ENCODE results near the gene OR52N1.

OR52N1 gene

DNA sequence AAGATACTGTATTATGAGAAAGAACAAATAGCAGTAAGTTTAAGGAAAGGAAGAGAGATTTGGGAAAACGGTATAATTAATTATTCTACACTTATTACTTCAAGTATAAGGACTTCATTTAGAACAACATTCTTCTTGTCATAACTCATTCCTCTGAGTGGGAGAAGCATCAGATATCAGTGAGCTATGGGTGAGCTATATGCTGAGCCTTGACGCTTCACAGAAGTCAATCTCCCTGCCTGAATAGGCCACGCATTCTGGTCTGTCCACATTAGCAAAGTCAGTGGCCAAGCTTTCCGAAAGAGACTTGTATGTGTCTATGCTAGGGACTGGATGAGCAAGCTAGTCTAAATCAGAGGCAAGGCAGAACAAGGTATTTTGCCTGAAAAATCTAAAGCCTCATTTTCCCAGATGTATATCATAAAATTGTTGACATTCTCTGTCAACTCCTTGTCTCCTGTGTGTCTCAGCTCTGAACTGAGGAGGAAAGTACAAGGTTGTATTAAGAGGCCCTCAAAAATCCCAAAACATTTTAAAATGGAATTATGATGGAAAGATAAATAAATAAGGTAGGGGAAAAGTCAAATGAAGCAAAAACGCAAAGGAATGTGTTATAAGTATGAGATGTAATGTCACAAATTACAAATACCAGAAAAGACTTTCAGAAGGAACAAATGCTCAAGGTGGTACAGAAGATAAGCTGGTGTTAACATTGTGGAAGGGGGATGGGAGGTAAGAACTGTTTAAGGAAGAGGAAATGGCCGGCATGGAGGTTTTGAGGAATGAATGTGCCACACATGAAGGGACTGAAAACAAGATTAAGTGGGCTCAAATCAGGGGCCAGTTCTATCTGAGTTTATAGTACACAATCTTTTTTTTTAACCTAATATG, 19.1 kb upstream of the OR52N1 start:
- in situ Hi-C loops (cut with MboI; ENCODE audit: low pct_unique_long_range_greater_than_20kb, low sequenced_read_pairs, unreplicated experiment) = loop anchor here (25.0 kb wide), 1 partner anchor 323 kb away; the partner anchor contains the start of gene OR52D1
- DNase-seq (ENCODE audit: low spot score) = no peak
- TF ChIP-seq, protein P1, sequence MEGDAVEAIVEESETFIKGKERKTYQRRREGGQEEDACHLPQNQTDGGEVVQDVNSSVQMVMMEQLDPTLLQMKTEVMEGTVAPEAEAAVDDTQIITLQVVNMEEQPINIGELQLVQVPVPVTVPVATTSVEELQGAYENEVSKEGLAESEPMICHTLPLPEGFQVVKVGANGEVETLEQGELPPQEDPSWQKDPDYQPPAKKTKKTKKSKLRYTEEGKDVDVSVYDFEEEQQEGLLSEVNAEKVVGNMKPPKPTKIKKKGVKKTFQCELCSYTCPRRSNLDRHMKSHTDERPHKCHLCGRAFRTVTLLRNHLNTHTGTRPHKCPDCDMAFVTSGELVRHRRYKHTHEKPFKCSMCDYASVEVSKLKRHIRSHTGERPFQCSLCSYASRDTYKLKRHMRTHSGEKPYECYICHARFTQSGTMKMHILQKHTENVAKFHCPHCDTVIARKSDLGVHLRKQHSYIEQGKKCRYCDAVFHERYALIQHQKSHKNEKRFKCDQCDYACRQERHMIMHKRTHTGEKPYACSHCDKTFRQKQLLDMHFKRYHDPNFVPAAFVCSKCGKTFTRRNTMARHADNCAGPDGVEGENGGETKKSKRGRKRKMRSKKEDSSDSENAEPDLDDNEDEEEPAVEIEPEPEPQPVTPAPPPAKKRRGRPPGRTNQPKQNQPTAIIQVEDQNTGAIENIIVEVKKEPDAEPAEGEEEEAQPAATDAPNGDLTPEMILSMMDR (IDR thresholded peaks at IDR 0.05; ENCODE audit: extremely low read depth, insufficient read depth, missing control alignments) = no peak

- no peak for DNase-seq (ENCODE audit: low spot score)
- in situ Hi-C loops (cut with MboI; ENCODE audit: low pct_unique_long_range_greater_than_20kb, low sequenced_read_pairs, unreplicated experiment) = loop anchor here (25.0 kb wide), 1 partner anchor 322 kb away; the partner anchor contains the start of gene OR52D1
- TF ChIP-seq, protein P1 (IDR thresholded peaks at IDR 0.05; ENCODE audit: extremely low read depth, insufficient read depth, missing control alignments) = no peak
These were observed 18.1 kb upstream of the OR52N1 start for GRCh38 chr11:5809122-5809519.

DNA sequence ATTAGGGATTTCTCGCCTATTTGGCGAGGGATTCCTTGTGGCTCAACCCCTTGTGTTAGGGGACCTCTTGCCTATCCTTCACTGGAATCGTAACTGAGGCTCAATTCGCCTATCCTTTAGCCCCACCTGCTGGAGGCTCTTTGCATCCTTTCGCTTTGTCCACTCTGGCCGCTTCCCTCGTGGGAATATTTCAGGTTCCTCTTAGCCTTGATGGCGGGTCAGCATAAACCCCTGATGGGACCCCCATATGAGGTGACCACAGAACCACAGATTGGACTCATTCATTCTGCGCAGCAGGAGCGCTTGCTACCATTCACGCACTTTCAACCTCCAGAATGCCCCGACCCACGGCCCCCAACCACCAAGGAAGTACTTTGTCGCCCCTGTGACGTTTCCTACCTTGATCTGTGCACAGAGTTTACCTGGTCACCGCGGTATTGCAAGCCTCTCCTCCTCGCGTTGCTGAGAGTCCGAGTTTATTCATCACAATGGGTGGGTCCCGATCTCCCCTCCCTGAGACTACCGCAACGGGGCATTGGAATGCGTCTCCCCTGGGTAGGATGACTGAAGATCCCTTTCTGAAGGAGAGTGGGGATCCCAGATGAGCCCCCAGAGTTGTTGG, 17.5 kb upstream of the OR52N1 start, which contains the start of gene OR52N2:
TSS of gene OR52N2 (plus strand) at position 425 of the 622 bp plus-strand sequence. CDS start 11,412 bp downstream, outside the sequence.
- in situ Hi-C loops (cut with MboI; ENCODE audit: low pct_unique_long_range_greater_than_20kb, low sequenced_read_pairs, unreplicated experiment) = loop anchor here (25.0 kb wide), 1 partner anchor 321 kb away; the partner anchor contains the start of gene OR52D1
- DNase-seq (ENCODE audit: low spot score) = peak; percentile 19

DNA sequence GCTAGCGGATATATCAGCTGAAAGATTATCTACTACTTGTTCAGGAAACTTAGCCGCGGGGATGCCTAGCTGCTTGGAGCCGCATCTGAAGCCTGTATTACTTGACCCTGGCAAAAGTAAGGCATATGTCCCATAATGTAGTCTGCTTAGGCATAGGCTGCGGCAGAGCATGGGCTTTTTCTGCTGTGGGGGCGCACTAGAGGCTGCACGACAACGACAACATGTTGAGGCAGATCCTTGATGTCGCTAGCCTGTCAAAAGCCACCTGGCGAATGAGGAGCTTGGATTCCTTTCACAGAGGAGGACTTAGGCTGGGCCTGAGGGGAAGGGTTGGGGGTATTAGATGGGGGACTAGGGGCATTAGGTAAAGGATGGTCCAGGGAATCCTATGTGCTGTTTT, 16.5 kb upstream of the OR52N1 start:
- DNase-seq (ENCODE audit: low spot score) = no peak

More for the DNA sequence above, 17.5 kb upstream of the OR52N1 start, which contains the start of gene OR52N2:
- TF ChIP-seq, protein P1 (IDR thresholded peaks at IDR 0.05; ENCODE audit: extremely low read depth, insufficient read depth, missing control alignments) = peak; percentile 84

DNA sequence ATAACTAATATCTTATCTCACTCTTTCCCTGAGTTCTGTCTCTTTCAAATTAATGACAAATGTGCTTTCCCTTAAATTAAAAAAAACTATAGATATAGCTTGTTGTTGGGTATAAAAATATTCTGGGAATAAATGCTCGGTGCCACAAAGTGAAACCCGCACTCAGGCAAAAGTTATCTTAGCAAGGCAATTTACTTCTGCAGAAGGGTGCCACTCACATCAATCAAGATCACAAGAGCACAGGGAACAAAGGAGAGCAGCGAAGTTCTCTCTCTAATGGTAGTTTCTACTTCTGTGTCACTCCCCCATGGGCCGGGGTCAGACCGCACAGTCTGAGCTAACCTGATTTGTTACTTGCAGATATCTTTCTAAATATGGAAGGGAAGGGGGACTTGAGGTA, 12.9 kb upstream of the OR52N1 start:
- TF ChIP-seq, protein P1 (IDR thresholded peaks at IDR 0.05; ENCODE audit: extremely low read depth, insufficient read depth, missing control alignments) = no peak
- in situ Hi-C loops (cut with MboI; ENCODE audit: low pct_unique_long_range_greater_than_20kb, low sequenced_read_pairs, unreplicated experiment) = loop anchor here (25.0 kb wide), 1 partner anchor 317 kb away; the partner anchor contains the start of gene OR52D1
- DNase-seq (ENCODE audit: low spot score) = no peak

More for the DNA sequence above, 16.5 kb upstream of the OR52N1 start:
- TF ChIP-seq, protein P1 (IDR thresholded peaks at IDR 0.05; ENCODE audit: extremely low read depth, insufficient read depth, missing control alignments) = no peak
- in situ Hi-C loops (cut with MboI; ENCODE audit: low pct_unique_long_range_greater_than_20kb, low sequenced_read_pairs, unreplicated experiment) = loop anchor here (25.0 kb wide), 1 partner anchor 320 kb away; the partner anchor contains the start of gene OR52D1

DNA sequence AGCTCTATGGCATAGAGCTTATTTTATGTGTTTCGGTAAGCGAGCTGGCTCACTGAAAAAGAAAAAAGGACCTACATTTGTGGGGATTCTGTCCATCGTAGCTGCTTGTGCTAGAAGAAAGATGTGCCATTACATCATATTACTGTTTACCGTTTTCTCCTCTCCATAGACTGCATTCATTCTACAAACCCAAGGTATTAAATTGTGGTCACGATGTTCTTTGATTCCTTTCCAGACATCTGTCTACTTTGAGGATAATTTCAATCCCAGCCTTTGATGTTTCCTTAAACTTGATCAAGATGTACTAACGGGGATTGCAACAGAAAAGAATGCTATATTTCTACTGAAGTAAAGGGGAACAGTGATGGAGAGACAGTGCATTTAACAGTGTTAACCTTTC, 5.5 kb upstream of the OR52N1 start:
- no peak for DNase-seq (ENCODE audit: low spot score)
- TF ChIP-seq, protein P1 (IDR thresholded peaks at IDR 0.05; ENCODE audit: extremely low read depth, insufficient read depth, missing control alignments) = no peak
- in situ Hi-C loops (cut with MboI; ENCODE audit: low pct_unique_long_range_greater_than_20kb, low sequenced_read_pairs, unreplicated experiment) = no loop called here

Data from GM13977 (cell line).